HCEC 1CT (cell line): ENCODE measurements around the gene KIF6.

Source experiments
- DNase-seq: peaks from one replicate; pipeline ENCODE4 v3.0.0-alpha.2; 2017

Gene KIF6

DNA sequence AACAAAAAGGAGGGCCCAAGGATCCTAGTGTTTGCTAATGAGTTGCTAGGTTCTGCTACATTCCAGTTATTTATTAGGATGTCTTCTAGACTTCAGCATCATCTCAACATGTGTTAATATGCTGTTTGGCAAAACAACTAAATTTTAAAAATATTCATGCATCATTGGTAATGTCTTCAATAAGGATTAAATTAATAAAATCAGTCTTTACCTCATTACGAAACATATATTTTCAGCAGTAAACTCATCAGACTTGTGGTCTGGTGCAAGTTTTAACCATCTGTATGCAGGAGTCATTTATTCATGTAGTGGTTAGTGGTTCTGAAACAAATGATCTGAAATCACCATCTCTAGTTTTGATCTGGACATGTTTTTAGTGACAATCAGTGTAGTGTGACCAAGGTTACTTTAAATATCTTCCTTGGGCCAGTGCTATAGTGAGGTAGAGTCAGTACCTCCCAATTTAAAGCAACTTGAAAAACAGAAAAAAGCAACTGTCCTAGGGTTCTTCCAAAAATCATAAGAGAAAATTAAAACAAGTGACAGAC, 317.7 kb downstream of the KIF6 start:
- no peak for DNase-seq

- DNase-seq: no peak
These were observed 320.9 kb downstream of the KIF6 start for GRCh38 chr6:39404312-39404711.

DNA sequence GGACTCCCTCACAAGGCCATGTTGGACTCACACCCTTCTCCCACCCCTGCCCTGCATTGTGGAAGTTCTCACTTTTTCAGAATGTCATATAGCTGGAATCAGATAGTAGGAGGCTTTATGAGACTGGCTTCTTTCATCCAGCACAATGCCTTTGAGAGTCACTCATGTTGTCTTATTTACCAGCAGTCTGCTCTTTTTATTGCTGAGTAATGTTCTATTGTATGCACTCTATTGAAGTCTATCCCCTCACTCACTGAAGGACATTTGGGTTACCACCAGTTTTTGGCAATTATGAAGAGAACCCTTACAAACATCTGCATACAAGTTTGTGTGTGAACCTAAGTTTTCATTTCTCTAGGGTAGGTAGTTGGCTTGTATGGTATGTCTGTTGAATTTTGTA, 321.9 kb downstream of the KIF6 start:
- DNase-seq: no peak

DNA sequence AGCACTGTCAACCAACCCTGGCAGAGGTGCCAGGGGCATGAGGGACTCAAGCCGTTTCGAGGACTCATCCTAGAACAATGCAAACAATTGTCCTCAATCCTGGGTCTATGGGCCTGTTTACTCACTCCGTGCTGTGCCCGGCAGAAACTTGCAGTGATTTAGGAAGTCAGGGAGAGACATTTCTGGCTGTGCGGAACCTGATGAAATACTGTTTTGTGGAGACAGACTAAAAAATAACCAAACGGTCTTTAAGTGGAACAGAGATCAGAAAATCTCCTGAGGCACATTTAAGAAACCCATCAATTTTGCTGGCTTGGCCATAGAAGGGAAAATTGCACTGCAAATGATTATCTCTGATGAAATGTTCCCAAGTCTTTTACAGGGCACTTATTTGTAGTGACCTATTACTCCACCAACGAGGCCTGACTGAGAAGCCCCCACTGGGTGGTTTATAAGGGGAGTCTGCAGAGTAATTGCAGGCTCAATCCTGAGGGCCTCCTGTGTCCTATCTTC, 322.9 kb downstream of the KIF6 start:
- DNase-seq: no peak

- DNase-seq: no peak
These were observed 323.8 kb downstream of the KIF6 start for GRCh38 chr6:39401376-39401775.

DNA sequence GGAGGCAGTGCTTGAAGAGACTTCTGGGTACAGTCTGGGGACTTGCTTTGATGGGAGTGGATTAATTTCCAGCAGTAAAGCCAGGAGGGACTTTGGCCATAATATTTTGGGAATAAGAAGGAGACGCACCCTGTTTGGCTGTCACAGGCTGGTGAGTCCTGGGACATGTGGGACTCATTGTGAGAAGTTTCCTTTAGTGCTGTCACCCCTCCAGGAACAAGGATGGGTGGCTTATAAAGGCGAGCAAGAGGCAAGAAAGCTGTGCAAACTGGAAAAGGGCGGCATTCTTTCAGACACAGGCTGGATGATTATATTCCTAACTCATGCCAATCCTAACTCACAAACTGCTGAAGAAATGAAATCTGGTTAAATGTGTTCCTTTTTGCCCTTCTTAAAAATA, 325.2 kb downstream of the KIF6 start:
- DNase-seq: no peak

DNA sequence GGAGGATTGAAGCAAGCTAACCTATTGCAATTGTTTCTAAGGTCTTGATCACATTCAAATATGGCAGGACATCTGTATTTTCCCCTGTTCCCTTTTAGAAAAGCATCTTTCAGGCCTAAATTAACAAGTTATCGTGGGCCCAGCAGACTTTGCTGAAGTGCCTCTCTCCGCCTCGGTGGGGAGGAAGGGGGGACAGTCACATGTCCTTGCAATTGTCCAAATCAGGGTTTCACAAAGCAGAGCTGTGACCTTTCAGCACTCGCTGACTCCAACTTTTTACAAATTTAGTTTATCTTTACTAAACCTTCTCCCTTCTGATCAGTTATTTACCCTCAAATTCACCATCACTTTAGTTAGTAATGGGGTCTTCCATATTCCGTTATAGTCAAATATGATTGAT, 328.4 kb downstream of the KIF6 start:
- DNase-seq: no peak

GRCh38 chr6:39393075-39393474, 332.1 kb downstream of the KIF6 start:
- no peak for DNase-seq

DNA sequence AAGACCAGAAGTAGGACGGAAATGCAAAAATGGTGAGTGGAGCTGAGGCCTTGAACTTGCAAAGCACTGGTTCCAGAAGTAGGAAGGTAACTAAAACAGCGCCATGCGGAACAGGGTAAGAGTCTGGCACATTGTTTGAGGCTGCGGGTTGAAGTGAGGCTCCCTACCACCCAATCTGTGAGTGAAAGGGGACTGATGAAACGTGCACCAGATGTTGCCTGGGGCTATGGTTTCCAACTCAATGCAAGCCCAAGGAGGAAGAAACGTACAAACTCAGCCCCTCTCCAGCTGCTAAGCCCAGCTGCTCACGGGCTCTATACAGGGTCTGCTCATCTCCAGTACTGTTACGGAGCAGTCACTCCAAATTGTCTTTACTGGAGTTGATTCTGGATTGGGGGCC, 334.0 kb downstream of the KIF6 start:
- DNase-seq: no peak

GRCh38 chr6:39389484-39389767, 335.8 kb downstream of the KIF6 start:
- DNase-seq: no peak

DNA sequence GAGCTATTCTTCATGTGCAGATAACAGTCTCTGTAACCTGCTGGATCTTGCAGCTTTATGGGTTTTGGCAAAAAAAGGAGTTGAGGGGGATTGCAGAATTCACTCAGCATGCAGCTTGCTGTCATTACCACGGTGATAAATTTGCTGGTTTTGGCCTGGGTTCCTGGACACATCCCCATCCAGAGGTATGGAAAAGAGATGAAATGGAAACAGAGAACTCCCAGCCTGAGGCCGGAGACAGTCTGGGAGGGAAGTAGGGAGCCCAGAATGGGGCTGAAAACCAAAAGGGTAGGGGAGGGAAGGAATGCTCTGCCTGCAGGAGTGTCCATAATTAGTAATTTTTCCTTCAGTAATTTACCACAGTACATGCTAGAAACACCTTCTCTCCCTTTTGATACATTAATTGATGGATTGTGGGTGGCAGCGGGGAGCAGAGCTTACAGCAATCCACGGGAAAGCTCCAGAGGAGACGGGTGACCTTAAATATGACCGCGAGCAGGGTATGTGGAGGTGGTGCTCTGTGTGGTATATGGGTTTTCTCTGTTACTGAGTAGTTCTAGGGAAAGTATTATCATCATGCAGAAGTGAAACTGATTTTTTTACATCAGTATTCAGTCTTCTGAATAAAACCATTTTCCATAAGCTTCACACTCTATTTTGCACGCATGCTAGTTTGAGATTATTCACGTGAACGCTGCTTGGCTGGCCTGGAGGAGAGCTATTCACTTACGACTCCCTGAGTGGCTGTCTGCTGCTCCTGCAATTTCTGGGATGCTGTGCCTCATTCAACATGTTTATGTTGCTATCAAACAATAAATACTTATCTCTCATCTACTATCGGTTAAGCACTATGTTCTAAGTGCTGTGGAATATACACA, 336.4 kb downstream of the KIF6 start:
- no peak for DNase-seq

GRCh38 chr6:39387785-39388184, 337.4 kb downstream of the KIF6 start:
- no peak for DNase-seq

- no peak for DNase-seq
These were observed 338.7 kb downstream of the KIF6 start for GRCh38 chr6:39386487-39386886.

DNA sequence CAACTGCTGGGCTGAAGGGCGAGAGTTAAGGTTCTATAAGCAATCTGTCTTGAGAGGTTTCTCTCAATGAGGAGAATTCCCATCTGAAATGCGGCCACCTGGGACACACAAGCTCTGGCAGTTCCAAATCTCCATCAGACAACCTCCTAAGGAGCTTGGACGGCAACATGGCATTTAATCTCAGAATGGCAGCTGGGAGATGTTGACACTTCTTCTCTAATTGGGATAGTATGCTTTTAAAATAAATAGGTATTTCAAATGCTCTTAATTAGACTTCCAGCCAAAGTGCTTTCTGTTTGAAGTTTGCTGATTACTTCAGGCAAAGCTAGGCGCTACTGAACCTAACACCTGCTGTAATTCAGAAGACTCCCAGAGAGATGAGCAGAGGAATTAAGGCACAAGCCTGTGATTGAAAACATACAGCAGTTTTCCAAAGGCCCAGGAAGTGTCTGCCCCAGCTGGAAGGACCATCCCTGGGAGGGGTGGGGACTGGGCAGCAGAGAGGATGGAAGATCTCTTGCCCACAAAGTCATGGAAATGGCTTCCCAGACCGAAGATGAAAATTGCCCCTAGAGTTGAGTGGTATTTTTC, 343.6 kb downstream of the KIF6 start:
- DNase-seq: no peak

DNA sequence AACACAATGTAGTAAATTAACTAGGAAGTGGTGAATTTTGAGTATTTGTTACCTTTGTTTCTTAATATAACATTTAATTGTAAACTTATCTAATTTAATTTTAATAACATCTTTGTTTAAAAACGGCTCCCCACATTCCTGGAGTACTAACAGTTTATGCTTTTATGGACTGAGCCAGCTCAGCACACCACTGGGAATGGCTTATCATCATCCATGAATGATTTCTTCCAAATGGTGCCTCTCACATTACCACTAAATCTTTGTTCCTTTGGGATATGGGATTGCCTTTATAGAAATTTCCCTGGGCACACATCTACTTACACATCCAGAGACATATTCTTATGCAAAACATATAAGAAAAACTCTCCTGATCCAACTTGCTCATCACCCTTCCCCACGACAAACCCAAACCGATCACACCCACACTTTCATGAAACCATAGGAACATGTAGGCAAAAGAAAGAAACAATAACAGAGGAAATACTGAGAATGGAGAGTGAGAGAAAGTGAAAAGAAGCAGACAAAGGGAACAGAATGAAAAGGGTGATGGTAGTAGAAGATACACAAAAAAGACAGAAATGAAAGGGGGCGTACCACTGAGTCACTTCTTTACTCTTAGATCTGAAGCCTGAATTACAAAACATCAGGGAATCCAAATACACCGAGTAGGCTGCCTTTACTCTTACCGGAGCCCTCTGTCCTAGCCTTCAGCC, 344.2 kb downstream of the KIF6 start:
- DNase-seq: no peak

GRCh38 chr6:39378960-39379425, 346.2 kb downstream of the KIF6 start:
- no peak for DNase-seq

DNA sequence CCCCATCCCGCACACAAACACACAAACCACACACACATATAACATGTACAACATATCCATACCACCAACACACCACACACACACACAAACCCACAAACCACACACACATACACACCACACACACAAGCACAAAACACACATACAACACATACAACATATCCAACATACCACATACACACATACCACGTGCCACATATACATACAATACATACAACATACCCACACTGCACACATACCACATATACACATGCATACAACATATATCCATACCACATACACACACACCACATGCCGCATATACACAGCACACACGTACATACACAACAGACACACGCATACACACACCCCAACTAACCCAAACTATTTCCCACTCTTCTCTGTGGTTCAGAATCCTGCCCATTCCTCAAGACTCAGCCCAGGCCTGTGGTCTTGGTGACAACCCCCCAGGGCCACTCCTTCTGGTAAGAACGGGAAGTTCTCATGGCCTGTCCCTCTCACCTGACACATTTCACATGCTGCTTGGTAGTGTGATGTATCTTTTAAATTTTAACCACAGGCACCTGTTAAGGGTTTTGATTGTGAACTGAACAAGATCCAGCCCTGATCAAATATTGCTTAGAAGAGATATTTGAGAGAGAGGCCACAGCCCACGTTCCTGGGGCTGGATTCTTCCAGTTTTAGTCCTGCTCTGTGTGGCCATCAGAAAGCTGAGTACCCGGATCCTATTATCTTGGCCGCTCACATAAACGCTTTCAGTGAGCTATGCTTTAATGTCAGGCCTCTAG, 346.8 kb downstream of the KIF6 start:
- DNase-seq: no peak

DNA sequence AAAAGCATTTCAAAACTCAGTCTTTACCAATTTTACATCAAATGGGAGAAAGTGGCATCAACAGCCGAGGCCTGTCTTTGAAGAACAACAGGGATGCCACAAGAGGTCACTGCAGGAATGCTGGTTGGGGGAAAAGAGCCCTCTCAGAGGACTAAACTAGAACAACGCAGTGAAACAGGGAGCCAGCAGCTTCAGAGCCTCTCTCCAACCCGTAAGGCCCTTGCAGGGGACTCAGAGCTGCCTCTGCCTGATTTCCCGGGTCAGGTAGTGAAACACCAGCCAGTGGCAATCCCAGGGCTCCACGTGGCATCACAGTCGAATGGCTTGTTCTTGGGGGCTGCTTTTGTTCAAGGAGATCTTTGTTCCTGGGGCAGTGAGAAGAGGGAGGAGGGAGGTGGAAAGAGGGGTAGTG, 347.7 kb downstream of the KIF6 start:
- DNase-seq: no peak

GRCh38 chr6:39375405-39375804, 349.8 kb downstream of the KIF6 start:
- no peak for DNase-seq

GRCh38 chr6:39370390-39370789, 354.8 kb downstream of the KIF6 start:
- DNase-seq: no peak

GRCh38 chr6:39369987-39370386, 355.2 kb downstream of the KIF6 start:
- DNase-seq: no peak

DNA sequence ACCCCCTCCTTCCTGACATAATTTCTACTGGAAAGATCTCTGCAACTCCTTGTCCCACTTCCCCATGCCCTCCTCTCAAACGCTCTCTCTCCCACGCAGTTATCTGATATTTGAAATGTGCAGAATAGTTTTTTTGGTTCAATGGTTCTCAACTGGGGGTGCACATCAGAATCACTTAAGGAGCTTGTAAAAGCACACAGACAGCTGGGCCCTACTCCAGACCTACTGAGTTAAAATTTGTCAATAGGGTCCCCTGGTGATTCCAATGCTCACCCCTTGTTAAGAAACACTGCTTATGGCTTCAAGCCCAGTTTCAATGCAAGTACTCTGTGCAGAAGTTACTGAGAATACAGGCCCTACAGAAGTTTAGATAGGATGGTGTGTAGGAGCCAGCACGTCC, 357.5 kb downstream of the KIF6 start:
- DNase-seq: no peak
